HTR-8/SVneo (cell line): ENCODE results near the gene OSBPL6.
A peak's percentile ranks its signal among the peaks of the same experiment; 100 is the strongest.
"Not testable (repeated sequence)": the region's sequence is repeated elsewhere in the genome, so short reads cannot be mapped to it uniquely, and the experiment has no call there.

Source experiments
- DNase-seq: peaks from one replicate; pipeline ENCODE4 v3.0.0; 2011; ENCODE audit warnings: low spot score, mixed read lengths; ENCODE audit not compliant: insufficient read length
- FAIRE-seq: peaks from 2 replicates; lab custom pipeline; 2011; peaks lifted over from hg19 to GRCh38; lab: Jason Lieb, UNC

Gene OSBPL6

DNA sequence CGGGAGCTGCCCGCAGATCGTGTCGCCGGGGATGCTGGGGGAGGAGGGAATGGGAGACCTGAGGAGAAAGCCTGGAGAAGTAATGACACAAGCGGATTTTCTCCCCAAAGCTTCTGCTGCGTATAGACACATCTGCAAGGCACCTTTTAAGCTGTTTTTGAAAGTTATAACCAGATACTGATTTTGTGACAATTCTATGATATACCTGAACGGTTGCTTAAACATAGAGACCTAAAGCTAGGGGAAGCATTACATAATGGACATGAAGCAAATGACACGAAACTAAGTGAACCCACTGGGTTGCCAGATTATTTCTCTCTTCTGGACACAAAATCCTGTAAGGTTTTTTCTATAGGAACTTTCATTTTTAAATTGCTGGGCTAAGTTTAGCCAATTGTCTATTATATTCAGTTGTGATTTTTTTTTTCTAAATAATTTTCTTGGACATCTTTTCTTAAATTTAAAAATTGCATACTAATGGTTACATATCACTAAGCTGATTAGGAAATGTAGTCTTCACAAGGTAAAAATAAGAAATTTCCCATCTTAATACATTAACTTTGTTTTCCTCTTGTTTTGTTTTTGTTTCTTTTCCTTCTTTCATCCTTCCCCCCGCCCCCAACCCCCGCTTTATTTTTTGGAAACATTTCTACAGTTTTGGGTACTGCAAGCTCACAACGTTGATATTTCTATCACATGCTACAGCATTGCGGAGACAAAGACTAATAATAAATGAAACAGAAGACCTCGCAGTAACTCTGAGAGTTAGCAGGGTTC is 1.3 kb downstream of the OSBPL6 start:
- no peak for DNase-seq
- FAIRE-seq, result no peak

GRCh38 chr2:178197791-178198190 is 3.5 kb downstream of the OSBPL6 start:
- no peak for DNase-seq
- no peak for FAIRE-seq

GRCh38 chr2:178198441-178198840 is 4.1 kb downstream of the OSBPL6 start:
- DNase-seq, FAIRE-seq: not testable (repeated sequence)

DNA sequence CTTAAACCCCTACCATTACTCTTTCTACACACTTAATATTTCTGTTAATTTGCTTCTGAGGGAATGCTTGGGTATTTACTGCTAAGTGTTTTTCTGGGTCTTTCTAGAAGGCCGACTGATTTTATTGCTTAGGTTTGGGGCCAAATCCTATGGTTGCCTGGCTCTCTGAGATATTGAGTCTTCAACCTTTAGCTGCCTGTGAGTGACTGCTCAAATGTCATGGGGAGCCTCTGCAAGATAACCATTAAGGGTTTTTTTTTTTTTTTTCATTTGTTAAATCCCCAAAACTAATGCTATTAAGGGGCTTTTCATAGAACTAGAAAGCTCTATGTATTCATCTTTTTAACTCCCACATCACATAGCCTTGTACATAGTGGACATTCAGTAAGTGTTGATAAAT is 5.0 kb downstream of the OSBPL6 start:
- FAIRE-seq, result no peak
- no peak for DNase-seq

- no peak for FAIRE-seq
These were observed 6.0 kb downstream of the OSBPL6 start for GRCh38 chr2:178200331-178200730.

DNA sequence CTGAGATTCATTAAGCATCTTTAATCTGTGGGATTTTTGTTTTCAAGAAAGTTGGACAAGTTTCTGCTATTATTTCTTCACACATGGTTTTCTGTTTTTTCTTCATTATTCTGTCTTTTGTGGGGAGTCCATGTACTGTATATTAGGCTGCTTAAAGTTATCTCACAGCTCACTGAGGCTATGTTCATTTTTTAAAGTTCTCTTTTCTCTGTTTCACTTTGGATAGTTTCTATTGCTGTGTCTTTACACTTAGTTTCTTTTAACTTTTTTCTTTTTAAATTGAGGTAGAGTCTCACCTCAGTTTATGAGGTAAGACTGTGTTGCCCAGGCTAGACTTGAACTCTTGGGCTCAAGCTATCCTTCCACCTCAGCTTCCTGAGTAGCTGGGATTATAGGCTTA is 8.6 kb downstream of the OSBPL6 start:
- DNase-seq, result no peak
- no peak for FAIRE-seq

More at GRCh38 chr2:178200331-178200730, 6.0 kb downstream of the OSBPL6 start:
- DNase-seq, result no peak

GRCh38 chr2:178204977-178205376 is 10.7 kb downstream of the OSBPL6 start:
- no peak for FAIRE-seq
- DNase-seq, result no peak

DNA sequence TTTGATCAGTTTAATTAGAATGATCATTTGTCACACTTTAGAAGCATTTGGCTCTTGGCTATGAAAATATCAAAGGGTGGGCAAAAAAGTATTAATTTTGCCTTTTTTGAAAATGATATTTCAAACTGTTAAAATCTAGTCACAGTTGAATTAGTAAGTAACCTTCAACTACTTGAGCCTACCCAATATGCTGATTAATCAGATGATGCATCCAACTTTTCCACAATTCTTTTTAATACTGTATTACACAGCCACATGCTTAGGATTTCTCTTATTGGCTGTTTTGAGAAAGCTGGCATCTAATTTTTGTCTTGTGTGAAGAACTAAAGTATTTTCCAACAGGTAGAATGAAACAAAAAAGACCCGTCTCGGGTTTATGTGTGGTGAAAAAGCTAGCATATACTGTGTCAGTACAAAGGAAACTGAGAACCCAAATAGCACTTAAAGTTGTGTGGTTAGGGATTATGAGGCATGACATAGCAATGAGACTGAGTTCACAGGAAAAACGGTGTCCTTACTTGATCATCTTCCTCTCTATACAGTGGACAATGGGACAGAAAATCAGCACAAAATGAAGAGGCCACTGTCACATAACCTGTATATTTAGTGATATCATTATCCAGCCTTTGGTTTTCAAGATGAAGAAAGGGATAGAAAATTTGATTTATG is 11.7 kb downstream of the OSBPL6 start:
- FAIRE-seq, result peak; percentile 9
- DNase-seq, result peak; percentile 35

GRCh38 chr2:178208336-178208735 is 14.0 kb downstream of the OSBPL6 start:
- DNase-seq (no peak), FAIRE-seq (no peak)

DNA sequence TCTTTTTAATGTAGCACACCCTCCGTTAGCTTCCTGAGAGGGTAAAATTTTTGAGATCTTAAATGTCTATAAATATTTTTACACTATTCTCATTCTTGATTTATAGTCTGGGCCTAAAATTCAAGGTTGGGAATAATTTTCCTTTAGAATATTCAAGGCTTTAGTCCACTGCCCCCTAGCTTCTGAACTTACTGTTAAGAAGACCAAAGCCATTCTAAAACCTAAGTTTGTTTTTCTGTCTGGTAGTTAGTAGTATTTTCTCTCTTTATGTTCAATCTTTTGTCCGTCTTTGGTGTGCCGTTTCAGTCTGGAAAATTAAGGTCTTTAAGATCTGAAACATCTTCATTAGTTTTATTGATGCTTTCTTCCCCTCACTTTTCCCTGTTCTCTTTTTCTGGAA is 14.5 kb downstream of the OSBPL6 start:
- no peak for FAIRE-seq
- DNase-seq, result no peak

- DNase-seq, result no peak
- no peak for FAIRE-seq
These were observed 17.1 kb downstream of the OSBPL6 start for GRCh38 chr2:178211460-178211859.

- FAIRE-seq (no peak), DNase-seq (no peak)
These were observed 17.6 kb downstream of the OSBPL6 start for GRCh38 chr2:178211943-178212342.

DNA sequence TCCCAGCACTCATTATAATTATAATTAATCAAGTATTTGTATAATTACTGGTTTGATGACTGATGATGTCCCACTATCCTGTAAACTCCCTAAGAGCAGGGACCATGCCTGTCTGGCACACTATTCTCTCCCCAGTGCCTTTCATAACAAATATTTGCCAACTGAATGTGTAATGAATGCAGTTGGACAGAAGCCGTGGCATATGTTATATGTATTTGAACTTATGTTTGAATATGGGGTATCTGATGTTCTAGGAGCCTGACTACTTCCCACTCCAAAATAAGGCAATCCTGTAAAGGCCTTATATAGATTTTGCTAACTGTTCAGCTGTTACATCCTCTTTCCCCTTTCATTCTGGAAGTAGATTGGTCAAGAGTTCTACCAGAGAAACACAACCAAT is 19.7 kb downstream of the OSBPL6 start:
- FAIRE-seq (no peak), DNase-seq (no peak)

DNA sequence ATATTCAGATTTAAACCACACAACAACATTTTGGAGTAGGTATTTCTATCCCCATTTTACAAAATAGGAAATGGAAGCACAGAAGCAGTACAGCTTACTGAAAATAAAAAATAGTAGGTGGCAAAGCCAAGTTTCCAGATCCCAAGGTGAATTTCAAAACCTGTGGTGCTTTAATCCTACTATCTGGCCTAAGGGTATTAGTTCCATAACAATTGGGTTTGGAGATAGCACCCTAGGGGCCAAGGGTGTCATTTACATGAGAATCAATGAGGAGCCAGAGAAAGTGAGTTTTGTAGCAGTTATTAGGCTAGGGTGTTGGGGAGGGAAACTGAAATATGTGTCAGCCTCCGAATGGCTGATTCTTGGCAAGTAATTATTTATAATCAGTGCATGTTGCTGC is 24.9 kb downstream of the OSBPL6 start:
- FAIRE-seq (no peak), DNase-seq (no peak)

GRCh38 chr2:178220814-178221213 is 26.5 kb downstream of the OSBPL6 start:
- DNase-seq (no peak), FAIRE-seq (no peak)

DNA sequence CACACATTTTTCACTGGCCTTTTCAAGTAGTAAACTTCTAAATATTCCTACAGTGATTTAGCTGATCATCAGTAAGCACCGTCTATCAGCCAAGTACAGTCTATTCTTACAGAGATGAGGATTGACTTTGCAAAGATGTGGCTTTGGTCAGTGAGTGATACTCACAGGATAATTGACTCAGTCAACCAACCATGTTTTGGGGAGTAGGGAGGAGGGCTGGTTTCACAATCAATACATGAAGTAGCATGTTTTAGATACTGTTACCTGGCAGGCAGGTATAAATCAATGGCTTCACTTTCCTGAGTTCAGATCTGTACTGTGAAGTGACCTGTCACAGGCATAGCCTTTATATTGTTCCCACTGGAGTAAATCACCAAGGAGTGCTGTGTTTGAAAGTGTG is 27.2 kb downstream of the OSBPL6 start:
- FAIRE-seq (no peak), DNase-seq (no peak)

- DNase-seq (no peak), FAIRE-seq (no peak)
These were observed 29.5 kb downstream of the OSBPL6 start for GRCh38 chr2:178223806-178224205.

DNA sequence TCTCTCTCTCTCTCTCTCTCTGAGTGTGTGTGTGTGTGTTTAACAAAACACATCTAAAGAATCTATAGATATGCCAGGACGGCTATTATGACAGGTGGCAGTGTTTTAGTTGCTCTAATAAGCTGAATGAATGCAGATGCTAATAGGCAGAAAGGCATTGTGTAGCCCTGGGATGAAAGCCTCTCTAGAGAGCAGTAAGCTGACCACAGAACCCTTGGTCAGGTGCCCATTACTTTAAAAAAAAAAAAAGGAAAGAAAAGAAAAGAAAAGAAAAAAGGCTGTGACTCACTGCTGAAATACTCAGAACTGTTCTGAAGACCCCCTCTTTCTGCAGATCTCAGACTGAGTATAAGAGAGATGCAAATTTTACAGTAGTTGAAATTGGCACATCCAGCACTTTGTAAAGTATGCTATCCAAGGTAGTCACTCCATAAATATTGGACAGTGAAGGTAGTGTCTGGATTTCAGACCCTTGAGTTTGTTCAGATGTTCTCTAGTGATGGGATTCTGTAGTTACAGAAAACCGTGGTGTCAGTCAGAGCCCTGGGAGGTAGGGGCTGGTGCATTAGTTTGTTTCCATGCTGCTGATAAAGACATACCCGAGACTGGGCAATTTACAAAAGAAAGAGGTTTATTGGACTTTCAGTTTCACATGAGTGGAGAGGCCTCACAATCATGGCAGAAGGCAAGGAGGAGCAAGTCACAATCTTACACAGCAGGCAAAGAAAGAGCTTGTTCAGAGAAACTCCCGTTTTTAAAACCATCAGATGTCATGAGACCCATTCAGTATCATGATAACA is 30.9 kb downstream of the OSBPL6 start:
- FAIRE-seq (no peak), DNase-seq (no peak)

- FAIRE-seq, result no peak
These were observed 32.9 kb downstream of the OSBPL6 start for GRCh38 chr2:178227187-178227586.

GRCh38 chr2:178229927-178230326 is 35.6 kb downstream of the OSBPL6 start:
- FAIRE-seq (no peak), DNase-seq (no peak)

More at GRCh38 chr2:178227187-178227586, 32.9 kb downstream of the OSBPL6 start:
- DNase-seq, result peak; percentile 62

DNA sequence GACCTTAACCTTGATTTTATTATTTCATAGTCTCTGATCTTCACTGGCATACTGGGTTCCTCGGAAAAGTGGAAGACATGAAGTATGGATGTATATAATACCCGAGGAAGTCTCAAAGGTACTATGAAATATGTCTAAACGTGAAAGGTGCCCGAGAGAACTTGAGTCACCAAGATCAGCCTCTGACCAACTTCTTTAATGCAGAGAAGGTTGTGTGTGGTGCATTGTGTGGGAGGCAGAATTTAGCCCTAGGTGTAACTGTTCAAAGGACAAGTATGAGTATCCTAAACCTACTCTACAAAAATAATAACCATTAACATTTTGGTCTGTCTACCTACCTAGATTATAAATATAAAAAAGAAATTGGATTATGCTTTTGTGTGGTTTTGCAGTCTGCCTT is 36.1 kb downstream of the OSBPL6 start:
- DNase-seq, result no peak
- FAIRE-seq, result no peak
